Measurements from ENCODE around the gene PTTG1.

Gene PTTG1

DNA sequence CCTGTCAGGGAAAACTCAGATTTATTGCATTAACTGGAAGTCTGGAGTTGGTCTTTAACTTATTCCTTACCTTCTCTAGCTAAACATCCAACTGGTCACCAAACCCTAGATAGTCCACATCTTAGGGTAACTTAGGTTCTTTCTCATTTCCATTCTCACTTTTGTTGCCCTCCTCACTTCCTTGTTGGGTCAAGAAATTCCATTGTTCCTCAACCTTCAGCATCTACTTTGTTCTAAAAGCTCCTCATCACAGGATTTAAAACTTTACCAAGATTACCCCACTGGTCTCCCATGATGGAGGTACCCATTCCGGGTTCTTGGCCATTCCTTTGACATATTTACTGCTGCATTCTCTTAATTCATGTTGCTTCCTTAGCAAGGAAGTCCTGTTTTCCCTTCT is 32.1 kb downstream of the PTTG1 start:
- no peak for DNase-seq (ENCODE audit: low read depth)
- TF ChIP-seq, protein P1, sequence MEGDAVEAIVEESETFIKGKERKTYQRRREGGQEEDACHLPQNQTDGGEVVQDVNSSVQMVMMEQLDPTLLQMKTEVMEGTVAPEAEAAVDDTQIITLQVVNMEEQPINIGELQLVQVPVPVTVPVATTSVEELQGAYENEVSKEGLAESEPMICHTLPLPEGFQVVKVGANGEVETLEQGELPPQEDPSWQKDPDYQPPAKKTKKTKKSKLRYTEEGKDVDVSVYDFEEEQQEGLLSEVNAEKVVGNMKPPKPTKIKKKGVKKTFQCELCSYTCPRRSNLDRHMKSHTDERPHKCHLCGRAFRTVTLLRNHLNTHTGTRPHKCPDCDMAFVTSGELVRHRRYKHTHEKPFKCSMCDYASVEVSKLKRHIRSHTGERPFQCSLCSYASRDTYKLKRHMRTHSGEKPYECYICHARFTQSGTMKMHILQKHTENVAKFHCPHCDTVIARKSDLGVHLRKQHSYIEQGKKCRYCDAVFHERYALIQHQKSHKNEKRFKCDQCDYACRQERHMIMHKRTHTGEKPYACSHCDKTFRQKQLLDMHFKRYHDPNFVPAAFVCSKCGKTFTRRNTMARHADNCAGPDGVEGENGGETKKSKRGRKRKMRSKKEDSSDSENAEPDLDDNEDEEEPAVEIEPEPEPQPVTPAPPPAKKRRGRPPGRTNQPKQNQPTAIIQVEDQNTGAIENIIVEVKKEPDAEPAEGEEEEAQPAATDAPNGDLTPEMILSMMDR (IDR thresholded peaks at IDR 0.05; ENCODE audit: control insufficient read depth, insufficient read depth, low read depth, low read length, missing control alignments) = no peak
- no peak overlapping the region for H3K4me3 ChIP-seq (ENCODE audit: control insufficient read depth, low read depth, low read length)

DNA sequence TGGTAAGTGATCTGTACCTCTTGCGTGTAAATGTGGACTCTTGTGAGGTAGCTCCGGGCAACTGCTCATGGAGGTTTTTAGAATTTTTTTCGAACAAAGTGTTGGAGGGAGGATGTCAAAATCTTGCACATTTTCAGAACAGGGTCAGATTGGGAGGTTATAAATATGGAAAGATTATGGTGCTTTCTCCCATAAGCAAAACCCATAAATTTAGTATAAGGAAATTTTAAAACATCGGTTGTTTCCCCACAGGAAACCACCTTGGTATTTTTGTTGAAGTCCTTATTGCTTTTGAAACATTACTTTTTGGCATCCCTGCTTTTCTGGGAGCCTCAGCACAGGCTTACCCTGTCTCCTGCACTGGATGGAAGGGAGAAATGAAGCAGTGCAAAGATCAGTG is 33.9 kb downstream of the PTTG1 start:
- TF ChIP-seq, protein P1 (IDR thresholded peaks at IDR 0.05; ENCODE audit: control insufficient read depth, insufficient read depth, low read depth, low read length, missing control alignments) = no peak
- no peak for DNase-seq (ENCODE audit: low read depth)
- H3K4me3 ChIP-seq (ENCODE audit: control insufficient read depth, low read depth, low read length) = no peak overlapping the region

DNA sequence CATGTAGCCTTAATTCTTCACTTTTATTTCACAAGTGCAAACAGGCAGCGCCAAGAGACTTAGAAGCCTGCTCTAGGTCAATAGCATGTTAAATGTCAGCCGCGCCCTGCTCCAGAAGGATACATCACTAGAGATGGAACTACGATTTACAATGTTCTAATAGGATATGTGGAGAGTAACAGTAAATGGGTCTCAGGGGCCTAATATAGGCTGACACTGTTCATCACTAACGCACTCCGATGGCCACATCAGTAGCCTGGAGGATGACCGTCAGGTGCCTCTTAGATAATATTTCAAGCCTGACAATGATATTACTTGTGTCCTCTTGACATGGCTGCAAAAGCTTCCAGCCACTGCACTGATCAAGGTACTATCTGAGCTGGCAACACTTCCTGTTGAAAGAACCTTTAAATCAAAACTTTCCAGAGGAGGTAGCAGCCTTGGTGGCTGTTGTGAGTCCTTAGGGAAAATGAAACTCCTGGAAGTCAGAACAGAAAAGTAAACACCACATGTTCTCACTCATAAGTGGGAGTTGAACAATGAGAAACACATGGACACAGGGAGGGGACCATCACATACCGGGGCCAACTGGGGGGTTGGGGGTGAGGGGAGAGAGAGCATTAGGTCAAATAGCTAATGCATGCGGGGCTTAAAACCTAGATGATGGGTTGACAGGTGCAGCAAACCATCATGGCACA is 35.0 kb downstream of the PTTG1 start:
- no peak overlapping the region for H3K4me3 ChIP-seq (ENCODE audit: control insufficient read depth, low read depth, low read length)
- no peak for DNase-seq (ENCODE audit: low read depth)
- TF ChIP-seq, protein P1 (IDR thresholded peaks at IDR 0.05; ENCODE audit: control insufficient read depth, insufficient read depth, low read depth, low read length, missing control alignments) = no peak

DNA sequence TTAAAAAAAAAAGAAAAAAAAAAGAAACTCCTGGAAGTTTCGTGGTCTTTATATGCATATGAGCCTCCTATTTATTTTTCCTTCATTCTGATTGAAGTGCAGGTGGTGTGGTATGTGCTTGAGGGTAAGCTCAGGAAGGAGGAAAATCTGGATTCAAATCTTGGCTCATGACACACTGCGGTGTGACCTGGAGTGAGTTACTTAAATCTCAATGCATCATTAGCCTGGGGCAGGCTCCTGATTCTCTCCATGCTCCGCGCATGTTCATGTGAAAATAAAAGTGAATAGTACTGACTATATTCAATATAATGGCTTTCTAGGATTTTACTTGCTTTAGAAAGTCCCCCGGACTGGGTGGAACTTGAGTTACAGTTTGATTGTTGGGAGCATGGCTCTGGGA is 35.6 kb downstream of the PTTG1 start:
- TF ChIP-seq, protein P1 (IDR thresholded peaks at IDR 0.05; ENCODE audit: control insufficient read depth, insufficient read depth, low read depth, low read length, missing control alignments) = no peak
- no peak overlapping the region for H3K4me3 ChIP-seq (ENCODE audit: control insufficient read depth, low read depth, low read length)
- DNase-seq (ENCODE audit: low read depth) = no peak

DNA sequence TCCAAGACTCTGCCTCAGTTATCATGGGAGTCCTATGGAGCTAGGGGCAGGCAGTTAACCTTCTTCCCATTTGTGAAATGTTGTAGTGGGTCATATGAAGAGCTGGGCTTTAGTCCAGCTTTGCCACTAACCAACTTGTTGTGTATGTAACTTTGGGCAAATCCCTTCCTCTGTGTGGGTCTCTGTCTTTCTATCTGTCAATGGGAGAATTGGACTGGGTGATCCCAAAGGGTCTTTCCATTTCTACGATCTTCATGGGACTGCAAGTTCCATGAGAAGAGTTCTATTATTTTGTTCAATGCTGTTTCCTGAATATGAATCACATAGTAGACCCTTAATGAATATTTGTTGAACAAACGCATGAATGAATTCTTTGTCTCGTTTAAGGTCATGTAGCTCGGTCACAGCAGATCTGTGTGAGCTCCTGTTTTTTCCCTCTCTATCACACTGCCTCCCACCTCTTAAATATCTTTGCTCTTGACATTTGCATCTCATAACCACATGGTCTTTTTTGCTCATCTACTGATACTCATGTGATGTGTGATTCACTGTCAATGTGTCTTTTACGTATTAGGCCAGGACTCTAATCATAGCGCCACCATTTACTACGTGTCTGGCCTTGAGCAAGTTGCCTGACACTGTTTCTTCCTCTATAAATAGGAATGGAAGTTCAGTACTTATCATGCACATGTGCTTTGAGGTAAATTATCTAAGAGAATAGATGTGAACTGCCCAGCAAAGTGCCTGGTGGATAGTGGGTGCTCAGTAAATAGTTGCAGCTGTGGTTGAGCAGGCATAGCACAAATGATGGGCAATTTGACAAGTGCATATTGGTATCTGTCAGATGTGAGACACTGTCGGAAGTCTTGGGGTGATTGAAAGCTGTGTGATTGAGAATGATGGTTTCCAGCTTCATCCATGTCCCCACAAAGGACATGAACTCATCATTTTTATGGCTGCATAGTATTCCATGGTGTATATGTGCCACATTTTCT is 37.4 kb downstream of the PTTG1 start:
- TF ChIP-seq, protein P1 (IDR thresholded peaks at IDR 0.05; ENCODE audit: control insufficient read depth, insufficient read depth, low read depth, low read length, missing control alignments) = no peak

DNA sequence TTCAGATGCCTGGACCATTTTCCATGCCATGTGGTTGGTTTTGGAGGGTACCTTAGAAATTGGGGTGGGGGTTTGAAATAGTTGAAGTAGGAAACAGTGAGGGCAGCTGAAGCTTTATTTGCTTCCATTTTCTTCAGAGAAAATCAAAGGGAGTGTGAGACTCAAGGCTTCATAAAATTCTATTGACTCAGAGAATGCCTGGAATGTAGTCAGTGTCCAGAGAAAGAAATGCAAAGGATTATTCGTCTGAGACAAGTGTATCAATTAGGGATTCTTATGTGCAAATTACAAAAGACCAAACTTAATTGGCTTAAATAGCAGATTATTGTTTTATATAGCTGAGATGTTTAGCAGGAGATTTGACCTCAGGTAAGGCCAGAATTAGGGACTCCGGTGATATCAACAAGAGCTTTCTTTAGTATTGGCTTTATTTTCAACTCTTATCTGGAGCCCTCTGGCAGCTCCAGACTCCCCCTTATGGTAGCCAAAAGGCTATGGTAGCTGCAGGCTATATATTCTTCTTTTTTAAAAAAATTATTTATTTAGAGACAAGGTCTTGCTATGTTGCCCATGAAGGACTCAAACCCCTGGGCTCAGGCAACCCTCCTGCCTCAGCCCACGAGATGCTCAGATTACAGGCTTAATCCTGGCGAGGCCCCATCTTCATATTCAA is 38.9 kb downstream of the PTTG1 start:
- DNase-seq (ENCODE audit: low read depth) = no peak
- no peak overlapping the region for H3K4me3 ChIP-seq (ENCODE audit: control insufficient read depth, low read depth, low read length)
- TF ChIP-seq, protein P1 (IDR thresholded peaks at IDR 0.05; ENCODE audit: control insufficient read depth, insufficient read depth, low read depth, low read length, missing control alignments) = peak; percentile 11

More for the DNA sequence above, 37.4 kb downstream of the PTTG1 start:
- no peak overlapping the region for H3K4me3 ChIP-seq (ENCODE audit: control insufficient read depth, low read depth, low read length)
- no peak for DNase-seq (ENCODE audit: low read depth)

Data from AG09309 (cell line).